ENCODE results near the gene CBLC.

Gene CBLC

GRCh38 chr19:44734357-44734756 lies 43.3 kb upstream of the CBLC start:
- TF ChIP-seq EZH2 (optimal IDR thresholded peaks at IDR 0.05; ENCODE audit: low read depth, low read length), result no peak
- TF ChIP-seq EZH2phosphoT487 (IDR thresholded peaks at IDR 0.05; ENCODE audit: low read length), result no peak
- TF ChIP-seq CTCF (IDR thresholded peaks at IDR 0.05; ENCODE audit: low read length), result no peak
- Histone ChIP-seq H3K4me3 (ENCODE audit: low read length) (no peak overlapping the region), H3F3A (ENCODE audit: insufficient read depth, low read length) (no peaks in the 10 kb centered on the region), H2AFZ (ENCODE audit: low read length) (no peak overlapping the region), H3K36me3 (replicated peaks; ENCODE audit: insufficient read depth, low read length) (no peaks in the 10 kb centered on the region), H3K9me3 (replicated peaks; ENCODE audit: insufficient read depth, low read length) (no peaks in the 10 kb centered on the region), H3K79me2 (ENCODE audit: low read length) (no peaks in the 10 kb centered on the region), H3K4me1 (ENCODE audit: low read length) (no peaks in the 10 kb centered on the region), H4K20me1 (ENCODE audit: insufficient read depth, low read length) (no peaks in the 10 kb centered on the region), H3K9ac (ENCODE audit: low read length) (no peak overlapping the region), H3K27ac (ENCODE audit: low read length) (no peak overlapping the region), H3K9me2 (replicated peaks; ENCODE audit: insufficient read depth, low read length) (no peaks in the 10 kb centered on the region), H3K27me3 (replicated peaks; ENCODE audit: insufficient read depth, low read length) (0 out of 2 replicates have a peak, but pooled peaks cover 12% of the 10 kb centered on the region), H3K4me2 (ENCODE audit: low read depth, low read length) (no peak overlapping the region)
- DNase-seq, result no peak

GRCh38 chr19:44735011-44735410 lies 42.7 kb upstream of the CBLC start:
- no peak overlapping the region for H3K4me2 ChIP-seq (ENCODE audit: low read depth, low read length)
- H3K27me3 ChIP-seq (replicated peaks; ENCODE audit: insufficient read depth, low read length), result 0 out of 2 replicates have a peak, but pooled peaks cover 12% of the 10 kb centered on the region
- no peak overlapping the region for H3K4me3 ChIP-seq (ENCODE audit: low read length)
- no peak overlapping the region for H3K9ac ChIP-seq (ENCODE audit: low read length)
- H3K9me3 ChIP-seq (replicated peaks; ENCODE audit: insufficient read depth, low read length), result no peaks in the 10 kb centered on the region
- DNase-seq, result no peak
- no peaks in the 10 kb centered on the region for H3K79me2 ChIP-seq (ENCODE audit: low read length)
- no peaks in the 10 kb centered on the region for H3K36me3 ChIP-seq (replicated peaks; ENCODE audit: insufficient read depth, low read length)
- H2AFZ ChIP-seq (ENCODE audit: low read length), result no peak overlapping the region
- H3K27ac ChIP-seq (ENCODE audit: low read length), result no peak overlapping the region
- H4K20me1 ChIP-seq (ENCODE audit: insufficient read depth, low read length), result no peaks in the 10 kb centered on the region
- H3F3A ChIP-seq (ENCODE audit: insufficient read depth, low read length), result no peaks in the 10 kb centered on the region
- H3K4me1 ChIP-seq (ENCODE audit: low read length), result no peaks in the 10 kb centered on the region
- TF ChIP-seq CTCF (IDR thresholded peaks at IDR 0.05; ENCODE audit: low read length), result no peak
- TF ChIP-seq EZH2phosphoT487 (IDR thresholded peaks at IDR 0.05; ENCODE audit: low read length), result no peak
- no peak for TF ChIP-seq EZH2 (optimal IDR thresholded peaks at IDR 0.05; ENCODE audit: low read depth, low read length)
- no peaks in the 10 kb centered on the region for H3K9me2 ChIP-seq (replicated peaks; ENCODE audit: insufficient read depth, low read length)

DNA sequence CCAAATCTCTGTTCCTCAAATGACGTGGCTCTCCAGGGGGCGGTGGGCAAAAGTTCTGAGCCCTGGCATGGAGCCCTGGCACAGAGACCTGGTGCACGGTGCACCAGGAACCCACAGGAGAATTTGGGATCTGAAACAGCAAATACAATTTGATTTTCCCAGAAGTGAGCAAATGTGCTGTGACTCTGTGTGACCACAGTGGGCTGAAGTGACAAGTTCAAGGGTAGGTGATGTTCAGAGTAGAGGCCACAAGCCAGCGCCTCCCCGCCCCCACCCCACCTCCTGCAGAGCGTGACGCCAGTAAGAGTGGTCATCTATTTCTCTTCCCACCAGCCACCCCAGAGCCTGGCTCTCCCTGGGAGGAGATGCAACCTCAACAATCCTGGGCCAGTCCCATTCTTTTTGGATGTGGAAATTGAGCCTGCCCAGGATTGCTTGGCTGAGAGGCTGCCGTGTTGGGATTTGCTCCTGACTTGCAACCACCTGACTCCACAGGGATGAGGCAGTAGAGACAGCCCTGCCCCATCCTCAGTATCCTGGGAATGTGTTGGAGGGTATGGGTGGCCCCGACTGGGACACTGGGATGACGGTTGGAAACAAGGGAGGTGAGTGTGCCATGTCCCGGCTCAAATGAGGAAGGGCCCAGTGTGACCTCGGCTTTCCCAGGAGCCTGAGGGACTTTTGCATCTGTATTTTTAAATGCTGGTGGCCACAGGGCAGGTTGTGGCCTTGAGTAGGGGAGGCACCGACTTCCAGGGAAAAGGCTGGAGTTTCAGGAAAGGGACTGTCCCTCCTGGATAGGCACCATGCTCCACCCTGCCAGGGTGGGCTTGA lies 40.2 kb upstream of the CBLC start:
- Histone ChIP-seq H3K4me2 (ENCODE audit: low read depth, low read length) (no peak overlapping the region), H3K9ac (ENCODE audit: low read length) (no peak overlapping the region), H3K4me1 (ENCODE audit: low read length) (no peaks in the 10 kb centered on the region), H2AFZ (ENCODE audit: low read length) (no peak overlapping the region), H3K9me2 (replicated peaks; ENCODE audit: insufficient read depth, low read length) (no peaks in the 10 kb centered on the region), H3F3A (ENCODE audit: insufficient read depth, low read length) (no peaks in the 10 kb centered on the region), H3K36me3 (replicated peaks; ENCODE audit: insufficient read depth, low read length) (no peaks in the 10 kb centered on the region), H3K9me3 (replicated peaks; ENCODE audit: insufficient read depth, low read length) (no peaks in the 10 kb centered on the region), H3K27ac (ENCODE audit: low read length) (no peak overlapping the region), H3K4me3 (ENCODE audit: low read length) (no peak overlapping the region), H3K79me2 (ENCODE audit: low read length) (no peaks in the 10 kb centered on the region), H3K27me3 (replicated peaks; ENCODE audit: insufficient read depth, low read length) (0 out of 2 replicates have a peak, but pooled peaks cover 12% of the 10 kb centered on the region), H4K20me1 (ENCODE audit: insufficient read depth, low read length) (no peaks in the 10 kb centered on the region)
- TF ChIP-seq CTCF (IDR thresholded peaks at IDR 0.05; ENCODE audit: low read length) (no peak), EZH2phosphoT487 (IDR thresholded peaks at IDR 0.05; ENCODE audit: low read length) (no peak), EZH2 (optimal IDR thresholded peaks at IDR 0.05; ENCODE audit: low read depth, low read length) (no peak)
- DNase-seq, result no peak

Measured in MM.1S (cell line).